ENCODE results near the gene CTNNA3. TPM values are rescaled to one million over a fixed set of nuclear protein-coding genes. Genes with fewer than 3 reads are reported as not detected.

CTNNA3 gene
- total and polyA plus RNA-seq, 3 donors from 2014 or later, result 17.8 to 19.4 (median 18.3) TPM

GRCh38 chr10:67302701-67303100, 393.3 kb downstream of the CTNNA3 start:
- H3K27ac ChIP-seq, result no peak overlapping the region
- 94 to 96% methylated on average over 3 of the region's 3 CpGs for WGBS, 2 donors
- intact Hi-C loops (cut with DNase I; ENCODE audit: low total_unique reads), result no loop called here
- H3K36me3 ChIP-seq (ENCODE audit: low read depth, missing control alignments), result no peaks in the 10 kb centered on the region
- H3K27me3 ChIP-seq, result no peaks in the 10 kb centered on the region
- TF ChIP-seq POLR2A (IDR thresholded peaks at IDR 0.05) (no peak), CTCF (IDR thresholded peaks at IDR 0.05) (no peak)
- no peaks in the 10 kb centered on the region for H3K4me1 ChIP-seq
- no peaks in the 10 kb centered on the region for H3K9me3 ChIP-seq
- H3K4me3 ChIP-seq, result no peak overlapping the region
- DNase-seq, result no peak

- Histone ChIP-seq H3K4me1 (no peaks in the 10 kb centered on the region), H3K4me3 (no peak overlapping the region), H3K9me3 (no peaks in the 10 kb centered on the region), H3K27ac (no peak overlapping the region), H3K27me3 (no peaks in the 10 kb centered on the region), H3K36me3 (ENCODE audit: low read depth, missing control alignments) (no peaks in the 10 kb centered on the region)
- TF ChIP-seq CTCF (IDR thresholded peaks at IDR 0.05) (no peak), POLR2A (IDR thresholded peaks at IDR 0.05) (no peak)
- intact Hi-C loops (cut with DNase I; ENCODE audit: low total_unique reads), result no loop called here
- DNase-seq, result no peak
- 81 to 89% methylated on average over 1 of the region's 1 CpG for WGBS, 2 donors
Observed at GRCh38 chr10:67299761-67300160, 396.2 kb downstream of the CTNNA3 start.

- TF ChIP-seq POLR2A (IDR thresholded peaks at IDR 0.05) (no peak), CTCF (IDR thresholded peaks at IDR 0.05) (no peak)
Observed at GRCh38 chr10:67297637-67298181, 398.3 kb downstream of the CTNNA3 start.

GRCh38 chr10:67296926-67297325, 399.1 kb downstream of the CTNNA3 start:
- Histone ChIP-seq H3K27ac (no peak overlapping the region), H3K36me3 (ENCODE audit: low read depth, missing control alignments) (no peaks in the 10 kb centered on the region), H3K27me3 (no peaks in the 10 kb centered on the region), H3K4me3 (no peak overlapping the region), H3K4me1 (no peaks in the 10 kb centered on the region), H3K9me3 (no peaks in the 10 kb centered on the region)
- WGBS, 2 donors, result 92 to 98% methylated on average over 2 of the region's 2 CpGs
- TF ChIP-seq POLR2A (IDR thresholded peaks at IDR 0.05), result no peak
- no peak for TF ChIP-seq CTCF (IDR thresholded peaks at IDR 0.05)
- intact Hi-C loops (cut with DNase I; ENCODE audit: low total_unique reads), result no loop called here
- no peak for DNase-seq

More at GRCh38 chr10:67297637-67298181, 398.3 kb downstream of the CTNNA3 start:
- no peaks in the 10 kb centered on the region for H3K4me1 ChIP-seq
- no peak overlapping the region for H3K4me3 ChIP-seq
- H3K27me3 ChIP-seq, result no peaks in the 10 kb centered on the region
- H3K27ac ChIP-seq, result no peak overlapping the region
- 84 to 91% methylated on average over 4 of the region's 4 CpGs for WGBS, 2 donors
- intact Hi-C loops (cut with DNase I; ENCODE audit: low total_unique reads), result no loop called here
- no peaks in the 10 kb centered on the region for H3K36me3 ChIP-seq (ENCODE audit: low read depth, missing control alignments)
- no peaks in the 10 kb centered on the region for H3K9me3 ChIP-seq
- no peak for DNase-seq

GRCh38 chr10:67288688-67289410, 407.1 kb downstream of the CTNNA3 start:
- Histone ChIP-seq H3K27me3 (no peaks in the 10 kb centered on the region), H3K36me3 (ENCODE audit: low read depth, missing control alignments) (no peaks in the 10 kb centered on the region), H3K9me3 (no peaks in the 10 kb centered on the region), H3K4me3 (no peak overlapping the region), H3K4me1 (no peaks in the 10 kb centered on the region), H3K27ac (no peak overlapping the region)
- 71 to 81% methylated on average over 3 of the region's 3 CpGs for WGBS, 2 donors
- no peak for DNase-seq
- intact Hi-C loops (cut with DNase I; ENCODE audit: low total_unique reads), result no loop called here
- no peak for TF ChIP-seq CTCF (IDR thresholded peaks at IDR 0.05)
- TF ChIP-seq POLR2A (IDR thresholded peaks at IDR 0.05), result no peak

Measured in testis (tissue), 3 donors.